Calu3 (cell line): ENCODE data around the gene LMF2. TPM values are rescaled to one million over a fixed set of nuclear protein-coding genes. Genes with fewer than 3 reads are reported as not detected.

Experiments
- BruUV-seq: library from RNA; stranded (reverse); fragments of 400-500 nt; replicated peaks from 2 replicates; lab custom pipeline; 2021; lab: Mats Ljungman, UMichigan
- CTCF ChIA-PET: fragments of 300-600 bp; sonication (Branson Sonifier 250); formaldehyde crosslinking; loops from one replicate; lab custom pipeline; 2022; ENCODE audit warnings: antibody characterized with exemption; lab: Charles Lee
- DNase-seq: peaks from one replicate; pipeline ENCODE4 v3.0.0; 2022
- H3K27ac Mint-ChIP-seq: one replicate; pipeline ENCODE4 v1.8.0; 2022; ENCODE audit warnings: mixed read lengths; ENCODE audit not compliant: unreplicated experiment
- H3K27me3 Mint-ChIP-seq: one replicate; pipeline ENCODE4 v1.8.0; 2022; ENCODE audit warnings: mixed read lengths; ENCODE audit not compliant: unreplicated experiment
- H3K36me3 Mint-ChIP-seq: one replicate; pipeline ENCODE4 v1.8.0; 2022; ENCODE audit warnings: mild to moderate bottlenecking, moderate library complexity, mixed read lengths; ENCODE audit not compliant: insufficient read depth, unreplicated experiment
- H3K4me1 Mint-ChIP-seq: one replicate; pipeline ENCODE4 v1.8.0; 2022; ENCODE audit warnings: mild to moderate bottlenecking, low read depth, mixed read lengths; ENCODE audit not compliant: unreplicated experiment
- H3K4me3 Mint-ChIP-seq: one replicate; pipeline ENCODE4 v1.8.0; 2022; ENCODE audit warnings: mild to moderate bottlenecking, low read depth, moderate library complexity, mixed read lengths; ENCODE audit not compliant: unreplicated experiment
- H3K9me3 Mint-ChIP-seq: one replicate; pipeline ENCODE4 v1.8.0; 2022; ENCODE audit warnings: low read depth, mixed read lengths; ENCODE audit not compliant: unreplicated experiment
- intact Hi-C: fragments of 100-400 bp; cut with micrococcal nuclease; formaldehyde crosslinking; loops from one replicate; pipeline ENCODE4 v1.10.0; 2022; ENCODE audit not compliant: unreplicated experiment
- total RNA-seq: library from RNA; stranded (reverse); gene quantifications from 2 replicates; pipeline ENCODE4 v1.2.3, GENCODE V29; 2022
- TF ChIP-seq, protein P1 (sequence below): fragments of 200-600 bp; IDR thresholded peaks from one replicate; pipeline ENCODE4 v1.8.0; 2022; ENCODE audit warnings: antibody characterized with exemption; ENCODE audit not compliant: unreplicated experiment

The LMF2 gene
- total RNA-seq, 1 experiment from 2014 or later = 85.2 TPM

DNA sequence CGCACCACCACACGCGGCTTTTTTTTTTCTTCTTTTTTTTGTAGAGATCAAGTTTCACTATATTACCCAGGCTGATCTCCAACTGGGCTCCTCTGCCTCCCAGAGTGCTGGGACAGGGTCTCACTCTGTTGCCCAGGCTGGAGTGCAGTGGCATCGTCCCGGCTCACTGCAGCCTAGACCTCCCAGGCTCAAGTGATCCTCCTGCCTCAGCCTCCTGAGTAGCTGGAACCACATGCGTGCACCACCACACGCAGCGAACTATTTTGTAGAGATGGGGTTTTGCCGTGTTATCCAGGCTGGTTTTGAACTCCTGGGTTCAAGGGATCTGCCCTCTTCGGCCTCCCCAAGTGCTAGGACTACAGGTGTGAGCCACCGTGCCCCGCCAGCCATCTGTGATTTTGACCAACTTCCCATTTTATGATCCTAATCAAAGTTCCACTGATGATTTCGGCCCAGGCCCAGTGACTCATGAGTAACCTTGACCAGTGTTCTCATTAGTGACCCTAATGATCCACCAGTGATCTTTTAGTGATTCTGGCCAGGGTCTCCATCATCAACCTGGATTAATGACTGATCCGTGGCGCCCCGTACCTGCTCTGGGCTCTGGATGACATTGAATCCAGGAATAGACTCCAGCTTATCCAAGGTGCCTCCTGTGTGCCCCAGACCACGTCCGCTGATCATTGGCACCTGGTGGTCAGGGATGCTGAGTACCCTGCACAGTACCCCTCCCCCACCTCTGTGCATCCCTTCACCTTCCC lies 20.6 kb upstream of the LMF2 start:
- no peak for DNase-seq
- intact Hi-C loops = no loop called here
- Mint-ChIP-seq H3K27ac (peak overlapping the region; percentile 92), H3K9me3 (no peaks in the 10 kb centered on the region), H3K27me3 (no peaks in the 10 kb centered on the region), H3K36me3 (peaks cover 100% of the 10 kb centered on the region), H3K4me3 (peak overlapping the region; percentile 90), H3K4me1 (peaks cover 28% of the 10 kb centered on the region)
- CTCF ChIA-PET = interaction anchor here (0.5 kb wide), 1 partner anchor 142 kb away, joined by 3 read pairs; no protein-coding TSS in a partner anchor
- BruUV-seq = TSS peak; percentile 4
- TF ChIP-seq, protein P1, sequence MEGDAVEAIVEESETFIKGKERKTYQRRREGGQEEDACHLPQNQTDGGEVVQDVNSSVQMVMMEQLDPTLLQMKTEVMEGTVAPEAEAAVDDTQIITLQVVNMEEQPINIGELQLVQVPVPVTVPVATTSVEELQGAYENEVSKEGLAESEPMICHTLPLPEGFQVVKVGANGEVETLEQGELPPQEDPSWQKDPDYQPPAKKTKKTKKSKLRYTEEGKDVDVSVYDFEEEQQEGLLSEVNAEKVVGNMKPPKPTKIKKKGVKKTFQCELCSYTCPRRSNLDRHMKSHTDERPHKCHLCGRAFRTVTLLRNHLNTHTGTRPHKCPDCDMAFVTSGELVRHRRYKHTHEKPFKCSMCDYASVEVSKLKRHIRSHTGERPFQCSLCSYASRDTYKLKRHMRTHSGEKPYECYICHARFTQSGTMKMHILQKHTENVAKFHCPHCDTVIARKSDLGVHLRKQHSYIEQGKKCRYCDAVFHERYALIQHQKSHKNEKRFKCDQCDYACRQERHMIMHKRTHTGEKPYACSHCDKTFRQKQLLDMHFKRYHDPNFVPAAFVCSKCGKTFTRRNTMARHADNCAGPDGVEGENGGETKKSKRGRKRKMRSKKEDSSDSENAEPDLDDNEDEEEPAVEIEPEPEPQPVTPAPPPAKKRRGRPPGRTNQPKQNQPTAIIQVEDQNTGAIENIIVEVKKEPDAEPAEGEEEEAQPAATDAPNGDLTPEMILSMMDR = no peak

DNA sequence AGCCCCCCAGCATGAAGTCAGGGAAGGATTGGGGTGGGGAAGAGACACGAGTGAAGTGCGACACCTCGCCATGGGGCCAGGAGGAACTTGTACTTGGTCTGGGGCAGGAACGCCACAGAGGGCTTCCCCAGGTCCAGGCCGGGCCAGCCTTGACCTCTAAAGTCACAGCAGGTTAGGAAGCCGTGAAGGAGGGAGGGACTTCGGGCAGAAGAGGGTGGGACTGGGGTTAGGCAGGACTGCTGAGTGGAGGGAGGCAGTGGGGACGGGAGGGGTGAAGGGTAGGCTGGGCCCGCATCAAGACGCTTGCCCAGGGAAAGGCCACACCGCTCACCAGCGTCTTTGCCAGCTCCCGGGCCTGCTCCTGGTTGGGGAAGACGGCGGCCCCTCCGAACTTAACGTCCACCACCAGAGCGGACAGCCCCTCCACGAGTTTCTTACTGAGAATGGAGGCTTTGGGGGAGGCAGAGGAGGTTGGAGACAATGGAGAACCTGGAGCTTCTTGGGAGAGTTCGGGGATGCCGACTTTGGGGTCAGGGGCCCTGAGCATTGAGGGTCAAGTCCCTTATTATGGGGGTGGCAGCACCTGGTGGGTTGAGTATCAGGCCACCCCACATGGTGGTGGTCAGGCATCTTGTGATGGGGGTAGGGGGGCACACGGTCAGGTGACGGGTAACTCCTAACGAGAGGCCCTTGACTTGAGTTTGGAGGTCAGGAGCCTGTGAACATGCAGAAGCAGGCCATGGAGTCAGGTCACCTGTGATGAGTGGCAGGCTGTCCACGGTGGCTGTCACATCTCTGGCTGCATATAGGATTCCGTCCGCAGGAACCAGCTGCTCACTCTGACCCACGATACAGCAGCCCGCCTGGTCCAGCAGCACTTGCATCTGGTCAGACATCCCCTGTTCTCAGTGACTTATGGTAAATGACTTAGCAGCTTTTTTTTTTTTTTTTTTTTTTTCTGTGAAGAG lies 19.6 kb upstream of the LMF2 start:
- no TSS peak for BruUV-seq
- CTCF ChIA-PET = interaction anchor here (0.6 kb wide), 1 partner anchor 94 kb away, joined by 5 read pairs; no protein-coding TSS in a partner anchor
- peak overlapping the region; percentile 85 for H3K4me3 Mint-ChIP-seq
- H3K4me1 Mint-ChIP-seq = peaks cover 20% of the 10 kb centered on the region
- H3K27ac Mint-ChIP-seq = peak overlapping the region; percentile 92
- TF ChIP-seq, protein P1 = no peak
- DNase-seq = peak; percentile 71
- no peaks in the 10 kb centered on the region for H3K27me3 Mint-ChIP-seq
- intact Hi-C loops = no loop called here
- H3K36me3 Mint-ChIP-seq = peaks cover 99% of the 10 kb centered on the region
- H3K9me3 Mint-ChIP-seq = no peaks in the 10 kb centered on the region

DNA sequence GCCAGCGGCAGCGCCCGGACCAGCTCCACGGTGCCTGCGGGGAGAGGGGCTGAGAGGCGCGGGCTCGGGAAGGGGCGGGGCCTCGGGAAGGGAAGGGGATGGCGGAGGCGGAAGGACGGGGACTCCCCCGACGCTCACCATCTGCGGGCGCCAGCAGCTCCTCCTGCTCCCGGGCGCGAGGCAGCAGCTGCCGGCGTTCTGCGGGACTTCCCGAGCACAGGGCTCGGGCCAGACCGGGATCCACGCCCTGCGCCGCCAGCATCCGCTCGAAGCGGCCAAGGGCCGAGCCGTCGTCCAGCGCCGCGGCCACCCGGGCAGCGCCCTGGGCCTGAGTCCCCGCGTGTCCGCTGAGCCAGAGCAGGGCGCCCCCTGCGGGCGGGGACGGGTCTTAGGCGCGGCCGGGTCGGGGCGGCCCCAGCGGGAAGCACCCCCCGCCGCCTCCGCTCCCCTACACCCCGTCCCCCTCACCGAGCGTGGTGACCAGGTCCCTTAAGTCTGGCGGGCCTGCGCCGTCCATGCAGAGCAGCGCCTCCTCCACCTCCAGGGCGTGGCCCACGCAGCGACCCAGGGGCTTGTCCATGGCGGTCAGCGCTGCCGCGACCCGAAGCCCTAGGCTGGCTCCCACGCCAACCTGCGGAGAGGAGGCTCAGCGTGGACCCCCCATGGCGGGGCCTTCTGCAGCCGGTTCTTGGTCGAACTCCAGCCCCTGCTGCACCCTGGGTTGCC lies 18.8 kb upstream of the LMF2 start:
- peaks cover 94% of the 10 kb centered on the region for H3K36me3 Mint-ChIP-seq
- H3K27me3 Mint-ChIP-seq = no peaks in the 10 kb centered on the region
- DNase-seq = peak; percentile 88
- intact Hi-C loops = no loop called here
- H3K9me3 Mint-ChIP-seq = no peaks in the 10 kb centered on the region
- H3K27ac Mint-ChIP-seq = peak overlapping the region; percentile 92
- peak overlapping the region; percentile 85 for H3K4me3 Mint-ChIP-seq
- TF ChIP-seq, protein P1 = peak; percentile 72
- H3K4me1 Mint-ChIP-seq = peaks cover 20% of the 10 kb centered on the region
- CTCF ChIA-PET = interaction anchor here (0.6 to 2.3 kb wide), 10 partner anchors 13 to 95 kb away, joined by 3 to 30 read pairs (median 6); partner anchors contain the start of genes KLHDC7B, LMF2, NCAPH2 and SYCE3
- BruUV-seq = no TSS peak

DNA sequence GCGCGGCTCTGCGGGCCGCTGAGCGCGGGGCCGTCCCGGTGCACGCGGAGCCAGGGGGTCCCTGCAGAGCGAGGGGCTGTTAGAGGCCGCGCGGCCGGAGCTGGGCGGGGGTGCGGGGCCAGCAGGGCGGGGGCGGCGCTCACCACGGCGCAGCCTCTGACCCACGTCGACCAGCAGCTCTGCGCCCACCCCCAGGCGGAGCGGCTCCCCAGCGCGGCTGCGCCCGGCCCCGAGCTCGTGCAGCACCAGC lies 18.3 kb upstream of the LMF2 start:
- peaks cover 89% of the 10 kb centered on the region for H3K36me3 Mint-ChIP-seq
- CTCF ChIA-PET = interaction anchor here (0.6 to 2.3 kb wide), 10 partner anchors 14 to 95 kb away, joined by 3 to 30 read pairs (median 6); partner anchors contain the start of genes KLHDC7B, LMF2, NCAPH2 and SYCE3
- no peaks in the 10 kb centered on the region for H3K9me3 Mint-ChIP-seq
- peak overlapping the region; percentile 62 for H3K27ac Mint-ChIP-seq
- BruUV-seq = no TSS peak
- peaks cover 20% of the 10 kb centered on the region for H3K4me1 Mint-ChIP-seq
- DNase-seq = no peak
- TF ChIP-seq, protein P1 = peak; percentile 55
- intact Hi-C loops = no loop called here
- H3K27me3 Mint-ChIP-seq = no peaks in the 10 kb centered on the region
- H3K4me3 Mint-ChIP-seq = peak overlapping the region; percentile 85
